Activated naive CD4-positive, alpha-beta T cell treated with anti-CD3 and anti-CD28 coated beads for 36 hours (primary cell): ENCODE measurements around the gene ATXN1. TPM values are rescaled to one million over a fixed set of nuclear protein-coding genes. Genes with fewer than 3 reads are reported as not detected.
"Not testable (repeated sequence)": the region's sequence is repeated elsewhere in the genome, so short reads cannot be mapped to it uniquely, and the experiment has no call there.

Experiments used
- CTCF ChIA-PET: fragments of 350-600 bp; sonication (Branson Sonifier 250); formaldehyde crosslinking; loops from one replicate; lab custom pipeline; 2021; ENCODE audit warnings: antibody characterized with exemption; lab: Charles Lee
- DNase-seq: peaks from one replicate; pipeline ENCODE4 v3.0.0-alpha.2; 2020
- H3K27ac Mint-ChIP-seq: one replicate; pipeline ENCODE4 v1.8.0; 2021; ENCODE audit warnings: mild to moderate bottlenecking, mixed read lengths
- H3K27me3 Mint-ChIP-seq: one replicate; pipeline ENCODE4 v1.8.0; 2021; ENCODE audit warnings: low read depth, mixed read lengths
- H3K36me3 Mint-ChIP-seq: one replicate; pipeline ENCODE4 v1.8.0; 2021; ENCODE audit warnings: low read depth, mixed read lengths
- H3K4me1 Mint-ChIP-seq: one replicate; pipeline ENCODE4 v1.8.0; 2021; ENCODE audit warnings: low read depth, mixed read lengths
- H3K4me3 Mint-ChIP-seq: one replicate; pipeline ENCODE4 v1.8.0; 2021; ENCODE audit warnings: mild to moderate bottlenecking, moderate library complexity, mixed read lengths
- H3K9me3 Mint-ChIP-seq: one replicate; pipeline ENCODE4 v1.8.0; 2021; ENCODE audit warnings: mixed read lengths
- intact Hi-C: fragments of 100-400 bp; cut with micrococcal nuclease; formaldehyde crosslinking; loops from one replicate; pipeline ENCODE4 v1.15.1; 2023
- total RNA-seq, 2 experiments: library from RNA; stranded (reverse); gene quantifications; one replicate each; pipeline ENCODE4 v1.2.3, GENCODE V29; 2021

Gene ATXN1
- total RNA-seq, 2 experiments from 2014 or later, result 9.4 to 12.7 TPM

DNA sequence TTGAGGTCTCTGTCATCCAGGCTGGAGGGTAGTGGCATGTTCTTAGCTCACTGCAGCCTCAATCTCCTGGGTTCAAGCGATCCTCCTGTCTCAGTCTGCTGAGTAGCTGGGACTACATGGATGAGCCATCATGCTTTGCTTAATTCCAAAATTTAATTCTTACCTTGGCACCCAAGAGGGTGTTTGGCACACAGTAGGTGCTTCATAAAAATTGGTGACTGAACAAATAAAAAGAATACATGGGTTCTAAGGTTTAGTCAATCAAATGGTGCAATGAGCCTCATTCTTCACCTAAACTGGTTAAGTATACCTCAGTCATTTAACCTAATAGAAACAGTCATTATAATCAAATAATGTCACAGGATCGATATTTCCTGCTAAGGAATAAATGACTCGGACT is 352.5 kb downstream of the ATXN1 start:
- CTCF ChIA-PET, result interaction anchor here (0.6 to 1.9 kb wide), 12 partner anchors 11 to 355 kb away, joined by 3 to 13 read pairs (median 6); partner anchors contain the start of gene ATXN1
- Mint-ChIP-seq H3K27ac (no peak overlapping the region), H3K4me1 (peaks cover 26% of the 10 kb centered on the region), H3K27me3 (no peaks in the 10 kb centered on the region), H3K36me3 (no peaks in the 10 kb centered on the region), H3K9me3 (no peaks in the 10 kb centered on the region), H3K4me3 (no peak overlapping the region)
- DNase-seq, result no peak
- intact Hi-C loops, result loop anchor here (1.0 to 10.0 kb wide), 2 partner anchors 76 to 556 kb away; no protein-coding TSS in a partner anchor

DNA sequence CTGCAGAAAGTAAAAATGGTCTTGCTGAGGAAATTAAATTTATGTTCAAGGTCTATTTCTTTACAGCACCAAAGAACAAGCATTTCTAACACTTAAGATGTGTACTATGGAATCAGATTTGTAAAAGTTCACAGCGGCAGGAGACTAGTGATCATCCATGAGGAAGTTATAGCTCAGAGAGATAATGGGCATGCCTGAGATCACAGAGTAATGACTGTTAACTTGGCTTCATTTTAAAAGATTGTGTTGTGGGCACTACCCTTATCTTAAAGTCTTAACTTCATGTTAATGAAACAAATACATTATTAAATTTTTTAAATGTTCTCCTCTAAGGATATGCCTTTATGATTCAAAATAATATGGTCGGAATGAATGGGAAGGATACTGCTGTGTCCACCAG is 354.3 kb downstream of the ATXN1 start:
- H3K4me1 Mint-ChIP-seq, result peaks cover 12% of the 10 kb centered on the region

DNA sequence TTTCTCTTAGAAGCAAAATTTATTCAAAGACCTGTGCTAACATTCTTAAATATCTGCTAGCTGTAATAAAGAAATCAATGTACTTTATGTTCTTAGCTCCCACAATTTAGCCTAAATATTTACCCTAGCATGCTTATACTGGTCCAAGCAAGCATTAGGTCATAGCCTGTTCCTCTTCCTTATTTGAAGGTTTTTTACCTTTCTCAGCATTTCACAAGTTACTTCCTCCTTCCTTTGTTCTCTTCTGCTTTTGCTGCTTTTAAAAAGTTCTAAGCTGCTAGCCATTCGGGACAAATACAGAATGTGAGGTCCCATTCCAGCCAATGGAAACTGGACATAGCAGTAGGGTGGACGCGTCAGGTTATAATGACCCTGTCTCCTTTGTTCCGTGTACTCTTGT is 354.7 kb downstream of the ATXN1 start:
- not testable (repeated sequence) for H3K27me3 Mint-ChIP-seq, H3K4me3 Mint-ChIP-seq, DNase-seq, H3K36me3 Mint-ChIP-seq, H3K9me3 Mint-ChIP-seq, H3K27ac Mint-ChIP-seq
- CTCF ChIA-PET, result interaction anchor here (0.7 to 2.0 kb wide), 2 partner anchors 42 to 74 kb away, joined by 3 to 7 read pairs; no protein-coding TSS in a partner anchor
- peaks cover 12% of the 10 kb centered on the region for H3K4me1 Mint-ChIP-seq
- intact Hi-C loops, result loop anchor here (10.0 kb wide), 1 partner anchor 558 kb away; no protein-coding TSS in a partner anchor

More for the DNA sequence above, 354.3 kb downstream of the ATXN1 start:
- Mint-ChIP-seq H3K4me3 (no peak overlapping the region), H3K27ac (no peak overlapping the region), H3K27me3 (no peaks in the 10 kb centered on the region), H3K9me3 (no peaks in the 10 kb centered on the region), H3K36me3 (peaks cover 2% of the 10 kb centered on the region)
- intact Hi-C loops, result loop anchor here (10.0 kb wide), 1 partner anchor 558 kb away; no protein-coding TSS in a partner anchor
- no peak for DNase-seq
- CTCF ChIA-PET, result interaction anchor here (1.2 to 2.0 kb wide), 2 partner anchors 75 to 558 kb away, joined by 4 to 7 read pairs; no protein-coding TSS in a partner anchor

DNA sequence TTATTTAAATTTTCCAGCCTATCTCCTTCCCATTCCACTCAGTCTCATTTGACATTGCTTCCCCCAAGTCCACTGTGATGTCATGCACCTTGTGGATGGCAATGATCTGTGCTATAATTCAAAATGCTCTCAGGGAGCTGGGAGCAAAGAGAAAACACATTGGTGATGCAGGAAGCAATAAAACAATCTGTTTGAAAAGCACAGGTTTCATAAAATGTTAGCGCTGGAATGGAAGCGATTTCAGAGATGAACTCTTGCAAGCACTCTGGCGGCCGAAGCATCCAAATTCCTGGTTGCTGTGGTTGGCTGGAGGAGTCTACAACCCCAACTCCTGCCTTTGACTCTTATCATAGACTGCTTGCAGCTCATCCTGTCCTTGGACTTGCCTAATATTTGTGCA is 355.9 kb downstream of the ATXN1 start:
- Mint-ChIP-seq H3K4me1 (peaks cover 12% of the 10 kb centered on the region), H3K27me3 (no peaks in the 10 kb centered on the region), H3K9me3 (no peaks in the 10 kb centered on the region), H3K36me3 (peaks cover 2% of the 10 kb centered on the region), H3K27ac (no peak overlapping the region), H3K4me3 (no peak overlapping the region)
- CTCF ChIA-PET, result no interaction called here
- intact Hi-C loops, result loop anchor here (10.0 kb wide), 1 partner anchor 559 kb away; no protein-coding TSS in a partner anchor
- DNase-seq, result no peak

DNA sequence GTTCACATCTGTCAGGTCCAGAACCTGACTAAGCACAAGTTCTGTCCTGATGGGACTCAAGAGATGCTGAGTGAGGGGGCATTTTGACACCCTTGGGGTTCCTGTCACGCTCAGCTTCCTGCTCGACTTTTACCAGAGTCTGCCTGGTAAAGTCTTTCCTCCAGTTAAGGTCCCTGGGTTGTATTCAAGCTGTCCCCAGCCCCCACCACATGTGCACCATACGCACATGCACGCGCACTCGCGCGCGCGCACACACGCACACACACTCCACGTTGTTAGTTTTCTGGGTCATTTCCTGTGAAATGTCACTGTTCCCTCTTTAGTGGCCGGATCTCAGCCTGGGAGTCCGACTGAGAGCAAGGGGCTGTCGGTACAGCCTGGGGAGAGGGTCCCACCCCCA is 356.8 kb downstream of the ATXN1 start:
- intact Hi-C loops, result loop anchor here (10.0 kb wide), 1 partner anchor 560 kb away; no protein-coding TSS in a partner anchor

DNA sequence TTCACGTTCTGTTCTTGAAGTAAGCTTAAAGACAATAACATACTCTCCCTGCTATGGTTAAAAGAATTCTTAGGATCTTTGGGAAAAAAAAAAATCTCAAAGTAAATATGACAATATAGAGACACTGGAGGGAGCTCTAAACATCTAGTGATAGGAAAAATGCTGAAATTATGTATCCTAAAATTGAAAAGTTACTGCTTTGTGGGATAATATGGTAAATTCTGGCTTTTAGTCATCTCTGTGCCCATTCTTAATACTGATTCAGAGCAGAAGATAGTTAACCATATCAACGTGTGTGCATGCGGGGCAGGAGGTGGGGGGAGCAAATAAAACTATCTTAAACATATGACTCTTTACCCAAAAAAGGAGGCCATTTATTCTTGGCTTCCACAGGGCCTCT is 357.4 kb downstream of the ATXN1 start:
- CTCF ChIA-PET, result interaction anchor here (0.8 to 1.1 kb wide), 3 partner anchors 107 to 166 kb away, joined by 3 to 4 read pairs (median 3); no protein-coding TSS in a partner anchor
- no peaks in the 10 kb centered on the region for H3K27me3 Mint-ChIP-seq
- intact Hi-C loops, result loop anchor here (10.0 kb wide), 1 partner anchor 561 kb away; no protein-coding TSS in a partner anchor
- no peaks in the 10 kb centered on the region for H3K9me3 Mint-ChIP-seq
- H3K4me3 Mint-ChIP-seq, result no peak overlapping the region
- DNase-seq, result no peak
- peaks cover 2% of the 10 kb centered on the region for H3K36me3 Mint-ChIP-seq
- H3K4me1 Mint-ChIP-seq, result peaks cover 5% of the 10 kb centered on the region
- H3K27ac Mint-ChIP-seq, result no peak overlapping the region

More for the DNA sequence above, 356.8 kb downstream of the ATXN1 start:
- DNase-seq, result no peak
- Mint-ChIP-seq H3K4me3 (no peak overlapping the region), H3K9me3 (no peaks in the 10 kb centered on the region), H3K27ac (no peak overlapping the region), H3K27me3 (no peaks in the 10 kb centered on the region), H3K36me3 (peaks cover 2% of the 10 kb centered on the region), H3K4me1 (peaks cover 5% of the 10 kb centered on the region)
- CTCF ChIA-PET, result interaction anchor here (0.9 to 1.1 kb wide), 2 partner anchors 107 to 164 kb away, joined by 3 to 4 read pairs; no protein-coding TSS in a partner anchor

DNA sequence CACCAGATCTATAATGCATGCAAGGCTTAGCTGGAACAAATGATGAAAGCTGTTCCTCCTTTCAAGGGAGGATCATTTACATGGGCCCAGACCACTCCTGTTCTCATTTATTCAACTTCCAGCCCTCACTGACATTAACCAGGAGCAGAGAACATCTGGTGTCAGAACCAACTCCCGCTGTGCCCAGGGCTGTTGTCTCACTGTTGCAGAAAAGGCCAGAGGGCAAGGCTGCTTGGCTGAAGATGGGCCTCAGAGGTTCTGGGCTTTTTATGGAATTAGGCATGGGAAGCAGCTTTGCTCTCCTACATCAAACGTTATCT is 358.7 kb downstream of the ATXN1 start:
- no peak overlapping the region for H3K4me3 Mint-ChIP-seq
- H3K27ac Mint-ChIP-seq, result no peak overlapping the region
- H3K27me3 Mint-ChIP-seq, result no peaks in the 10 kb centered on the region
- intact Hi-C loops, result loop anchor here (10.0 kb wide), 1 partner anchor 562 kb away; no protein-coding TSS in a partner anchor
- H3K9me3 Mint-ChIP-seq, result no peaks in the 10 kb centered on the region
- H3K4me1 Mint-ChIP-seq, result peaks cover 5% of the 10 kb centered on the region
- peaks cover 2% of the 10 kb centered on the region for H3K36me3 Mint-ChIP-seq
- DNase-seq, result no peak
- CTCF ChIA-PET, result no interaction called here

DNA sequence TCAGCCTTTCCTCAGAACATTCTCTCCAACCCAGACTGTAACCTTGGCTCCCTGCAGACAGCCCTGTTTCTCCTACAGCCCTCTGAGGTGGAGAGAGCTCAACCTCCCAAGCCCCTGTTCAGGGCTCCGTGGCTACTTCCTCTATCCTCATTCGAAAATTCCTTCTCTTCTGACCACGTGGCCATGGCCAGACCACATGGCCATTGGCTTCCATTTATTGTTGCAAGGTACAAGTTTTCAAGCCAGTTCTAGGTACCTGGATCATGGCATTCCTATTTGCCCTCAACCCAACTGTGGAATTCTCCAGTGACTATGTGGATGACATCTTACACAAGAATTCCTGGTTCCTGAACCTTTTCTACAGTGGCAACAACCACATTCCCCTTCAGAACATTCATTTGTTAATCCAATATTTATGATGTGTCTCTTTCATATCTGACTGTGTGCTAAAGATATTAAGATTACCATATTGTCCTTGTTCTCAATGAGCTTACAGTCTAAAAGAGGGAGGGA is 361.0 kb downstream of the ATXN1 start:
- peaks cover 2% of the 10 kb centered on the region for H3K36me3 Mint-ChIP-seq
- intact Hi-C loops, result loop anchor here (10.0 kb wide), 1 partner anchor 564 kb away; no protein-coding TSS in a partner anchor

DNA sequence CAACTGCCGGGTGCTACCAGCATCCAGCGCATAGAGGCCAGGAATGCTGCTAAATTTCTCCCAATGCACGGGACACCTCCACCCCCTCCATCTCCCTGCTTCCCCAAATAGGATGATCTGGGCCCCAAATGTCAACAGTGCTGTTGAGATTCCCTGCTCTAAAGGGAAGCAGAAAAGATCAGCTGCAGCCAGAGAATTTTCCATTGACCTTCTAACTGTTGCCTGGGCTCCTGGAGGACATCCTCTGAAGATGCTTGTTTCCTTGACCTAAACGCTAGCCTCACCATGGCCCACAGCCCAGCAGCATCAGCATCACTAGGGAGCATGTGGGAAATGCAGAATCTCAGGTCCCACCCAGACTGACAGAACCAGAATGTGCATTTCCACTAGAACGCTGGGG is 361.6 kb downstream of the ATXN1 start:
- no peak overlapping the region for H3K4me3 Mint-ChIP-seq
- intact Hi-C loops, result loop anchor here (10.0 kb wide), 1 partner anchor 565 kb away; no protein-coding TSS in a partner anchor
- H3K4me1 Mint-ChIP-seq, result peaks cover 5% of the 10 kb centered on the region
- no peak for DNase-seq
- H3K36me3 Mint-ChIP-seq, result peaks cover 2% of the 10 kb centered on the region
- no peaks in the 10 kb centered on the region for H3K27me3 Mint-ChIP-seq
- CTCF ChIA-PET, result no interaction called here
- H3K9me3 Mint-ChIP-seq, result no peaks in the 10 kb centered on the region
- no peak overlapping the region for H3K27ac Mint-ChIP-seq

More for the DNA sequence above, 361.0 kb downstream of the ATXN1 start:
- Mint-ChIP-seq H3K4me1 (peaks cover 5% of the 10 kb centered on the region), H3K27ac (no peak overlapping the region), H3K4me3 (no peak overlapping the region), H3K9me3 (no peaks in the 10 kb centered on the region), H3K27me3 (no peaks in the 10 kb centered on the region)
- DNase-seq, result no peak
- CTCF ChIA-PET, result no interaction called here

DNA sequence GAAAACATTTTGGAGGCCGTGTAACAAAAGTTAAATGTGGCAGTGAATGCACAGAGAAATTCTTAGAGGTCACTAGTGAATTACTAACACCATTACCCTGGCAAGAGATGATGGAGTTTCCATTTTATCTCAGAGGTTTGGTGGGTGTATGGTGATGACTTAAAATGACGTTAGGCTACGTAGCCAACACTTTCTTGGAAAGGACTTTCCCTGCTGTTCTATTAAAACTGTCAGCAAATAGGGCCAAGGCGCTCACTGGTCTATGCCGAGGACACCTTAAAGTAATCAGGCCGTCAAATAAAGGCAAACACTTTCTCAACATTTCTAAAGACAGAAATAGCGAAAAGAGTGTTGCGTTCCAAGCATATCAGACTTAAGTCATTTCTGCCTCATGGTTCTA is 362.1 kb downstream of the ATXN1 start:
- CTCF ChIA-PET, result no interaction called here
- Mint-ChIP-seq H3K27me3 (no peaks in the 10 kb centered on the region), H3K9me3 (no peaks in the 10 kb centered on the region), H3K27ac (no peak overlapping the region), H3K4me1 (peaks cover 5% of the 10 kb centered on the region), H3K4me3 (no peak overlapping the region), H3K36me3 (peaks cover 2% of the 10 kb centered on the region)
- intact Hi-C loops, result no loop called here
- DNase-seq, result no peak

DNA sequence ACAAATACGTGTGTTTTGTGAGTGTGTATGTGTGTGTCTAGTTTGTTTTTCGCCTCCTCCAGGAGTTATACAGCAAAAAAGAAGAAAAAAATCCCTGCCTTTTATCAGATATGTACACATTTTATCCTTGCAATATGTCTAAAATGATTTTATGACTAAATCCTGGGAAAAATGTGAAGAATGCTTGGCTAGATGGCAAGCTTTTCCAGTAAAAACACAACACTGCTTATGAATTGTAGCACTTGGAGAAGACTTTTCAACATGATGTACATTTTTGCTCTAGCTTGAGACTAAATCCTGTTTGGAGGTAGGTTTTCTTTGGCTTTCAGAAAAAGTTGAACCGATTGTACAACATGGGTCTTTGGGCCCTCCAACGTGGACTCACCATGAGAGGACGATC is 362.7 kb downstream of the ATXN1 start:
- peaks cover under 1% of the 10 kb centered on the region for H3K4me1 Mint-ChIP-seq
- no peak for DNase-seq
- H3K27me3 Mint-ChIP-seq, result no peaks in the 10 kb centered on the region
- CTCF ChIA-PET, result interaction anchor here (0.6 kb wide), 1 partner anchor 9 kb away, joined by 3 read pairs; no protein-coding TSS in a partner anchor
- H3K9me3 Mint-ChIP-seq, result no peaks in the 10 kb centered on the region
- no peak overlapping the region for H3K4me3 Mint-ChIP-seq
- intact Hi-C loops, result no loop called here
- no peak overlapping the region for H3K27ac Mint-ChIP-seq
- peaks cover under 1% of the 10 kb centered on the region for H3K36me3 Mint-ChIP-seq

DNA sequence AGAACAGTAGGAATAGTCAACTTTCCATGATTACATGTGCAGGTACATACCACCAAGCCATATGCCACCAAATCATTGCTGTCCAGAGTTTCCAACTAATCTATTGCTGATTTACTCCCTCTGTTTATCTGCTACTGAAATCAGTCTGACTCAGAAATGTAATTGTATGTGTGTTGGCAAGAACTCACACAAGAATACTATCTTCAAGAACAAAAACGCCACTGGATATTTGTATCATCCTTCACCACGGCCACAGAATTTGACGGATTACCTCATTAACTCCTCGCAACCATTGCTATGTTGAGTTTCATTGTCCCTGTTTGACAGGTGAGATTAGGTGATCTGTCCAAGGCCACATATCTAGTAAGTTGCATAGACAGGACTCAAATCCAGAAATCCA is 363.6 kb downstream of the ATXN1 start:
- H3K27ac Mint-ChIP-seq, result no peak overlapping the region
- no peak overlapping the region for H3K4me3 Mint-ChIP-seq
- intact Hi-C loops, result no loop called here
- H3K27me3 Mint-ChIP-seq, result no peaks in the 10 kb centered on the region
- no peaks in the 10 kb centered on the region for H3K36me3 Mint-ChIP-seq
- no peaks in the 10 kb centered on the region for H3K9me3 Mint-ChIP-seq
- CTCF ChIA-PET, result interaction anchor here (1.2 kb wide), 1 partner anchor 12 kb away, joined by 6 read pairs; no protein-coding TSS in a partner anchor
- no peaks in the 10 kb centered on the region for H3K4me1 Mint-ChIP-seq
- no peak for DNase-seq
